Fibroblast of villous mesenchyme (primary cell): ENCODE results near the gene TOLLIP. TPM values are rescaled to one million over a fixed set of nuclear protein-coding genes. Genes with fewer than 3 reads are reported as not detected.

Source experiments
- DNase-seq: peaks from one replicate; pipeline ENCODE4 v3.0.0-alpha.2; 2010; ENCODE audit warnings: low read depth
- H3K4me3 ChIP-seq: 2 replicates; pipeline ENCODE4 v1.5.1; 2011; ENCODE audit warnings: low read depth, mild to moderate bottlenecking, low read length
- CTCF ChIP-seq: IDR thresholded peaks from 2 replicates; pipeline ENCODE4 v1.5.1; 2012; ENCODE audit warnings: low read depth, mild to moderate bottlenecking, low read length; ENCODE audit not compliant: insufficient read depth
- total RNA-seq: library from RNA; depleted of rRNA; stranded (reverse); fragments of >200 nt; gene quantifications from 2 replicates; pipeline ENCODE4 v1.2.3, GENCODE V29; 2012

The TOLLIP gene
- total RNA-seq, 1 donor, result 27.2 TPM

GRCh38 chr11:1310772-1311468, 1.5 kb upstream of the TOLLIP start:
- no peak for DNase-seq
- H3K4me3 ChIP-seq, result no peak overlapping the region
- TF ChIP-seq CTCF, result no peak

- H3K4me3 ChIP-seq, result peak overlapping the region; percentile 68
- no peak for DNase-seq
- no peak for TF ChIP-seq CTCF
Measured at GRCh38 chr11:1310318-1310687, 871 bp upstream of the TOLLIP start.

- H3K4me3 ChIP-seq, result peak overlapping the region; percentile 75
- peak; percentile 47 for DNase-seq
- no peak for TF ChIP-seq CTCF
Measured at GRCh38 chr11:1308743-1309497, 512 bp downstream of the TOLLIP start.

GRCh38 chr11:1307998-1308742, 1.3 kb downstream of the TOLLIP start:
- TF ChIP-seq CTCF, result no peak
- H3K4me3 ChIP-seq, result peak overlapping the region; percentile 75
- DNase-seq, result no peak

GRCh38 chr11:1307163-1307870, 2.1 kb downstream of the TOLLIP start:
- no peak overlapping the region for H3K4me3 ChIP-seq
- DNase-seq, result no peak
- no peak for TF ChIP-seq CTCF

GRCh38 chr11:1306186-1307162, 3.0 kb downstream of the TOLLIP start:
- H3K4me3 ChIP-seq, result no peak overlapping the region
- DNase-seq, result no peak

More at GRCh38 chr11:1306186-1307162, 3.0 kb downstream of the TOLLIP start:
- no peak for TF ChIP-seq CTCF
